MM.1S (cell line): ENCODE data around the gene POLD3.

Source experiments
- DNase-seq: peaks from one replicate; pipeline ENCODE4 v3.0.0-alpha.2; 2015
- H2AFZ ChIP-seq: fragments of 300-600 bp; sonication (generic); 2 replicates; pipeline ENCODE4 v1.6.0; 2016; ENCODE audit warnings: antibody characterized with exemption, low read length
- H3F3A ChIP-seq: fragments of 300-600 bp; sonication (generic); 2 replicates; pipeline ENCODE4 v1.6.1; 2016; ENCODE audit warnings: mild to moderate bottlenecking, antibody characterized with exemption, low read length, moderate library complexity, mixed read lengths; ENCODE audit not compliant: insufficient read depth
- H3K27ac ChIP-seq: fragments of 300-600 bp; sonication (generic); 2 replicates; pipeline ENCODE4 v1.5.1; 2016; ENCODE audit warnings: mild to moderate bottlenecking, low read length
- H3K27me3 ChIP-seq: fragments of 300-600 bp; sonication (generic); replicated peaks from 2 replicates; pipeline ENCODE4 v1.6.0; 2016; ENCODE audit warnings: low read length; ENCODE audit not compliant: insufficient read depth
- H3K36me3 ChIP-seq: fragments of 300-600 bp; sonication (generic); replicated peaks from 2 replicates; pipeline ENCODE4 v1.6.1; 2016; ENCODE audit warnings: mild to moderate bottlenecking, low read length, mixed read lengths; ENCODE audit not compliant: insufficient read depth
- H3K4me1 ChIP-seq: fragments of 300-600 bp; sonication (generic); 2 replicates; pipeline ENCODE4 v1.6.1; 2016; ENCODE audit warnings: low read length, mixed read lengths
- H3K4me2 ChIP-seq: fragments of 300-600 bp; sonication (generic); 2 replicates; pipeline ENCODE4 v1.6.0; 2016; ENCODE audit warnings: low read depth, low read length
- H3K4me3 ChIP-seq: fragments of 300-600 bp; sonication (generic); 2 replicates; pipeline ENCODE4 v1.5.1; 2016; ENCODE audit warnings: low read length, mixed read lengths
- H3K79me2 ChIP-seq: fragments of 300-600 bp; sonication (generic); 2 replicates; pipeline ENCODE4 v1.6.1; 2016; ENCODE audit warnings: mixed run types, low read length, mixed read lengths
- H3K9ac ChIP-seq: fragments of 300-600 bp; sonication (generic); 2 replicates; pipeline ENCODE4 v1.6.1; 2016; ENCODE audit warnings: low read length, mixed read lengths
- H3K9me2 ChIP-seq: fragments of 300-600 bp; sonication (generic); replicated peaks from 2 replicates; pipeline ENCODE4 v1.6.1; 2016; ENCODE audit warnings: mild to moderate bottlenecking, low read length, mixed read lengths; ENCODE audit not compliant: insufficient read depth
- H3K9me3 ChIP-seq: fragments of 300-600 bp; sonication (generic); replicated peaks from 2 replicates; pipeline ENCODE4 v1.6.1; 2016; ENCODE audit warnings: mild to moderate bottlenecking, low read length, mixed read lengths; ENCODE audit not compliant: insufficient read depth
- H4K20me1 ChIP-seq: fragments of 300-600 bp; sonication (generic); 2 replicates; pipeline ENCODE4 v1.6.1; 2016; ENCODE audit warnings: mild to moderate bottlenecking, low read length, moderate library complexity, mixed read lengths; ENCODE audit not compliant: insufficient read depth
- EZH2 ChIP-seq: fragments of 300-600 bp; sonication (generic); optimal IDR thresholded peaks from 2 replicates; pipeline ENCODE3; 2017; ENCODE audit warnings: low read depth, mild to moderate bottlenecking, antibody characterized with exemption, low read length, mixed read lengths
- EZH2phosphoT487 ChIP-seq: fragments of 300-600 bp; sonication (generic); IDR thresholded peaks from 2 replicates; pipeline ENCODE4 v1.6.1; 2018; ENCODE audit warnings: antibody characterized with exemption, low read length
- TF ChIP-seq, protein P1 (sequence below): fragments of 300-600 bp; sonication (generic); IDR thresholded peaks from 2 replicates; pipeline ENCODE4 v1.5.1; 2016; ENCODE audit warnings: antibody characterized with exemption, low read length, mixed read lengths

Gene POLD3

GRCh38 chr11:74676596-74676995 is 84.2 kb downstream of the POLD3 start:
- H2AFZ ChIP-seq: no peak overlapping the region
- H3K4me1 ChIP-seq: no peaks in the 10 kb centered on the region
- no peaks in the 10 kb centered on the region for H3K36me3 ChIP-seq
- no peaks in the 10 kb centered on the region for H3K27me3 ChIP-seq
- no peak overlapping the region for H3K4me2 ChIP-seq
- H3K27ac ChIP-seq: no peak overlapping the region
- H4K20me1 ChIP-seq: no peaks in the 10 kb centered on the region
- no peak for DNase-seq
- no peaks in the 10 kb centered on the region for H3K9me2 ChIP-seq
- no peaks in the 10 kb centered on the region for H3K9me3 ChIP-seq
- TF ChIP-seq EZH2phosphoT487 (no peak), EZH2 (no peak)
- TF ChIP-seq, protein P1, sequence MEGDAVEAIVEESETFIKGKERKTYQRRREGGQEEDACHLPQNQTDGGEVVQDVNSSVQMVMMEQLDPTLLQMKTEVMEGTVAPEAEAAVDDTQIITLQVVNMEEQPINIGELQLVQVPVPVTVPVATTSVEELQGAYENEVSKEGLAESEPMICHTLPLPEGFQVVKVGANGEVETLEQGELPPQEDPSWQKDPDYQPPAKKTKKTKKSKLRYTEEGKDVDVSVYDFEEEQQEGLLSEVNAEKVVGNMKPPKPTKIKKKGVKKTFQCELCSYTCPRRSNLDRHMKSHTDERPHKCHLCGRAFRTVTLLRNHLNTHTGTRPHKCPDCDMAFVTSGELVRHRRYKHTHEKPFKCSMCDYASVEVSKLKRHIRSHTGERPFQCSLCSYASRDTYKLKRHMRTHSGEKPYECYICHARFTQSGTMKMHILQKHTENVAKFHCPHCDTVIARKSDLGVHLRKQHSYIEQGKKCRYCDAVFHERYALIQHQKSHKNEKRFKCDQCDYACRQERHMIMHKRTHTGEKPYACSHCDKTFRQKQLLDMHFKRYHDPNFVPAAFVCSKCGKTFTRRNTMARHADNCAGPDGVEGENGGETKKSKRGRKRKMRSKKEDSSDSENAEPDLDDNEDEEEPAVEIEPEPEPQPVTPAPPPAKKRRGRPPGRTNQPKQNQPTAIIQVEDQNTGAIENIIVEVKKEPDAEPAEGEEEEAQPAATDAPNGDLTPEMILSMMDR: no peak
- no peak overlapping the region for H3K9ac ChIP-seq
- H3F3A ChIP-seq: no peaks in the 10 kb centered on the region
- no peak overlapping the region for H3K4me3 ChIP-seq
- no peaks in the 10 kb centered on the region for H3K79me2 ChIP-seq

- no peak overlapping the region for H3K9ac ChIP-seq
- no peak for DNase-seq
- H3F3A ChIP-seq: no peaks in the 10 kb centered on the region
- no peaks in the 10 kb centered on the region for H3K9me3 ChIP-seq
- no peak overlapping the region for H2AFZ ChIP-seq
- H3K4me1 ChIP-seq: no peaks in the 10 kb centered on the region
- no peak for TF ChIP-seq EZH2phosphoT487
- TF ChIP-seq, protein P1: no peak
- TF ChIP-seq EZH2: no peak
- H3K9me2 ChIP-seq: no peaks in the 10 kb centered on the region
- no peak overlapping the region for H3K4me2 ChIP-seq
- no peaks in the 10 kb centered on the region for H3K27me3 ChIP-seq
- no peaks in the 10 kb centered on the region for H4K20me1 ChIP-seq
- H3K36me3 ChIP-seq: no peaks in the 10 kb centered on the region
- H3K4me3 ChIP-seq: no peak overlapping the region
- no peak overlapping the region for H3K27ac ChIP-seq
- H3K79me2 ChIP-seq: no peaks in the 10 kb centered on the region
Observed at GRCh38 chr11:74677131-74677530, 84.7 kb downstream of the POLD3 start.

- H3K27me3 ChIP-seq: no peaks in the 10 kb centered on the region
- H2AFZ ChIP-seq: no peak overlapping the region
- H3K4me1 ChIP-seq: no peaks in the 10 kb centered on the region
- no peaks in the 10 kb centered on the region for H3F3A ChIP-seq
- no peak overlapping the region for H3K4me2 ChIP-seq
- no peak overlapping the region for H3K4me3 ChIP-seq
- no peaks in the 10 kb centered on the region for H3K36me3 ChIP-seq
- DNase-seq: no peak
- no peak overlapping the region for H3K9ac ChIP-seq
- H3K27ac ChIP-seq: no peak overlapping the region
- TF ChIP-seq EZH2 (no peak), EZH2phosphoT487 (no peak)
- TF ChIP-seq, protein P1: no peak
- no peaks in the 10 kb centered on the region for H3K9me2 ChIP-seq
- H3K79me2 ChIP-seq: no peaks in the 10 kb centered on the region
- H4K20me1 ChIP-seq: no peaks in the 10 kb centered on the region
- H3K9me3 ChIP-seq: no peaks in the 10 kb centered on the region
Observed at GRCh38 chr11:74678041-74678440, 85.7 kb downstream of the POLD3 start.
